NB4 (cell line): ENCODE measurements around the gene RPS15.

Source experiments
- POLR2A ChIP-seq: IDR thresholded peaks from 2 replicates; pipeline ENCODE4 v1.6.1; 2011; ENCODE audit warnings: mild to moderate bottlenecking; ENCODE audit not compliant: insufficient read length; ENCODE audit errors: extremely low read depth
- TF ChIP-seq, protein P1 (sequence below): IDR thresholded peaks from one replicate; pipeline ENCODE4 v1.5.1; 2012; ENCODE audit warnings: low read depth, low read length

DNA sequence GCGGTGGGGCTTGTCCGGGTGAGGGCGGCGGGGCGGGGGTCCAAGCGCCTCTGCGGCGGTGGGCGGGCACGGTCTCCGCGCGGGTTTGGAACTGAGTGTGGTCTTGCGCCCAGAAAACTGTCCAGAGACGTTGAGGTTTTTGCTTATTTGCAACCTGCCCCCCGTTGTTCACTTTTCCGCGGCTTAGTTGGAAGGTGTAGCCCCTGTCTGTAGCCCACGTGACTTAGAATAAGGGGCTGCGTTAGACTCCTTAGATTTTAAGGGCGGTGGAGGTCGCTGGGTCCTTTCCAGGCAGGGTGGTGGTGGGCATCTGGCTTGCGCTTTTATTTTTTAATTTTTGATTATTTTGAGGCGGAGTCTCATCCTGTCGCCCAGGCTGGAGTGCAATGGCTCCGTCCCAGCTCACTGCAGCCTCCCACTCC lies 748 bp downstream of the RPS15 start:
- TF ChIP-seq, protein P1, sequence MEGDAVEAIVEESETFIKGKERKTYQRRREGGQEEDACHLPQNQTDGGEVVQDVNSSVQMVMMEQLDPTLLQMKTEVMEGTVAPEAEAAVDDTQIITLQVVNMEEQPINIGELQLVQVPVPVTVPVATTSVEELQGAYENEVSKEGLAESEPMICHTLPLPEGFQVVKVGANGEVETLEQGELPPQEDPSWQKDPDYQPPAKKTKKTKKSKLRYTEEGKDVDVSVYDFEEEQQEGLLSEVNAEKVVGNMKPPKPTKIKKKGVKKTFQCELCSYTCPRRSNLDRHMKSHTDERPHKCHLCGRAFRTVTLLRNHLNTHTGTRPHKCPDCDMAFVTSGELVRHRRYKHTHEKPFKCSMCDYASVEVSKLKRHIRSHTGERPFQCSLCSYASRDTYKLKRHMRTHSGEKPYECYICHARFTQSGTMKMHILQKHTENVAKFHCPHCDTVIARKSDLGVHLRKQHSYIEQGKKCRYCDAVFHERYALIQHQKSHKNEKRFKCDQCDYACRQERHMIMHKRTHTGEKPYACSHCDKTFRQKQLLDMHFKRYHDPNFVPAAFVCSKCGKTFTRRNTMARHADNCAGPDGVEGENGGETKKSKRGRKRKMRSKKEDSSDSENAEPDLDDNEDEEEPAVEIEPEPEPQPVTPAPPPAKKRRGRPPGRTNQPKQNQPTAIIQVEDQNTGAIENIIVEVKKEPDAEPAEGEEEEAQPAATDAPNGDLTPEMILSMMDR = no peak
- no peak for TF ChIP-seq POLR2A
